ENCODE results near the gene EPB42.
"Not testable (repeated sequence)": the region's sequence is repeated elsewhere in the genome, so short reads cannot be mapped to it uniquely, and the experiment has no call there.

Gene EPB42

DNA sequence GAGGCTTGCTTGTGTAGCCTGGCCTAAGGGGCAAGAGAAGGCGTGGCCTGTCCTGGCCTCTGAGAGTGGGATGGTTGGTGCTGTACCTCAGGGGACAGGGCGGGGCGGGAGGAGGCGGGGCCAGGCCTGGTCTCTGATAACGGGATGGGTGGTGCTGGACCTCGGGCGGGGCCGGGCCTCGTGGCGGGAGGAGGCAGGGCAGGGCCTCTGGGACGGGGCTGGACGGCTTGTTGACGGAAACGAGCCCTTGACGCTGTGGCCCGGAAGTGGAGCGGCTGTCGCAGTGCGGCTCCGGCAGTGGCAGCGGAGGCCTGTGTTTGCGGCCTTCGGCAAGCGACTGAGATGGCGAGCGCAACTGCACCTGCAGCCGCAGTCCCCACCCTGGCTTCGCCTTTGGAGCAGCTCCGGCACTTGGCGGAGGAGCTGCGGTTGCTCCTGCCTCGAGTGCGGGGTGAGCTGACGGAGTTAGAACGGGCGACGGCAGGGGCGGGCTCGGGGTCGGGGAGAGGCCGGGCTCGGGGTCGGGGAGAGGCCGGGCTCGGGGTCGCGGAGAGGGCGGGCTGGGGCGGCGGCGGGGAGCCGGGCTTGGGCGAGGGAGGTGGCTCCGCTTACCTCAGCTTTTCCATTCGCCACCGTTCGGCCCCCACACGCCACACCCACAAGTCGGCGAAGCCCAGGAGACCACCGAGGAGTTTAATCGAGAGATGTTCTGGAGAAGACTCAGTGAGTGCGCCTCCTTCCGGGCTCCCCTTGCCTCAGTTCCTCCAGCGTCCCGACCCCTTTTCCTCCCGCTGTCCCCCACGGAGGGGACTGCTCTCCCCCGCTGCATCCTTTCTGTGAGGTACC, 35.4 kb downstream of the EPB42 start, which contains the start of gene CCNDBP1:
TSS of gene CCNDBP1 (plus strand) at position 247 of the 846 bp plus-strand sequence. CDS start at position 343, 96 bp downstream.
- DNase-seq (ENCODE audit: low read depth in 2 of 2) = peak; percentile 69 to 70

DNA sequence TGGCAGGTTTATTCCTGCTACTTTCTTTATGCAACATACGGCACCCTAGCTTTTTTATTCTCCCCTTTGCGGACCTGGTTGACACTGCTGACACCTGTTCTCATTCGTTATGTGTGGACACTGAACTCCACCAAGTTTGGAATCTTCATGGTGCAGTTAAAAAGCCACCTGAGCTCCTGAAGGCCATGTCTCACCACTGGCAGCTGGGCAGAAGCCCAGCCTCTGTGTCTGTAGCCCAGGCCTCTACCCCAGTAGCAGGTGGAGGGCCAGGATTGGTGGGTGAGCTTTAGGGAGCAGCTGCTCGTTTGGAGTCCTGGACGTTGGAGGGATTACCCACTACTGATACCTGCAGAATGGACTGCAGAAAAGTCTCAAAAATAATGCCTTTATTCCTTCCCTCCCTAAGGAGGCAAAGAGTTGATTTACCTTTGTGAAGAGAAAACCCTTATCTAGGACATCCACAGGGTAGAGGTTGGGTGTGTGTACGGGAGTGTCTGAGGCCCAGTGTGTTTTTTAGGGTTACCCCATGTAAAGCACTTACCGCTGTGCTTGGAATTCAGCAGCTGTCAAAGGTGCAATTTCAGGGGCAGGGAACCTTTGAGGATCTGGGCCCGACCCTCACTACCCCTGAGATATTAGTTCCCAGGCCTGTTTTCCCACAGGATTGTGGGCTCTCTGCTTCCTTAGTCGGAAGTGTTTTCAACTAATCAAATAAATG, 36.3 kb downstream of the EPB42 start:
- DNase-seq (ENCODE audit: low read depth in 2 of 2) = no peak

DNA sequence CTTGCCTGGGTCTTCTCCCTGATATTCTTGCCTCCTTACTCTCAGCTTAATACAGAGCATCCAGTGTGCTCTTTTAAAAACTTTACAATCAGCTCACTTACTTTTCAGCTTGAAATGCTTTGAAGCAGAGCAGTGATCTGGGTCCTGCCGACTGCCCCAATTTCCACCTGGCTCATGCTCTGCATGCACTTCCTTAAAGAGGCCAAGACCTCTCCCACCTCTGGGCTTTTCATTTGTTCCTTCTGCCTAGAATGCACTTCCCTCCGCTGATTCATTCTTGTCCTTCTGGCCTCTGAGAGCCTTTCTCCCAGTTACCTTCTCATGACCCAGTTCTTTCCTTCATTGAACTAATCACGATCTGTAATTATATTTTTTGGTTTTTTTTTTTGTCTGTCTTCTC, 37.5 kb downstream of the EPB42 start:
- DNase-seq (ENCODE audit: low read depth in 2 of 2) = no peak

DNA sequence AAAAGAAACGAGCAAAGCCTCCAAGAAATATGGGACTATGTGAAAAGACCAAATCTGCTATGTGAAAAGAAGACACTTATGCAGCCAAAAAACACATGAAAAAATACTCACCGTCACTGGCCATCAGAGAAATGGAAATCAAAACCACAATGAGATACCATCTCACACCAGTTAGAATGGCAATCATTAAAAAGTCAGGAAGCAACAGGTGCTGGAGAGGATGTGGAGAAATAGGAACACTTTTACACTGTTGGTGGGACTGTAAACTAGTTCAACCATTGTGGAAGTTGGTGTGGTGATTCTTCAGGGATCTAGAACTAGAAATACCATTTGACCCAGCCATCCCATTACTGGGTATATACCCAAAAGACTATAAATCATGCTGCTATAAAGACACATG, 43.7 kb downstream of the EPB42 start:
- DNase-seq (ENCODE audit: low read depth in 2 of 2) = not testable (repeated sequence)

DNA sequence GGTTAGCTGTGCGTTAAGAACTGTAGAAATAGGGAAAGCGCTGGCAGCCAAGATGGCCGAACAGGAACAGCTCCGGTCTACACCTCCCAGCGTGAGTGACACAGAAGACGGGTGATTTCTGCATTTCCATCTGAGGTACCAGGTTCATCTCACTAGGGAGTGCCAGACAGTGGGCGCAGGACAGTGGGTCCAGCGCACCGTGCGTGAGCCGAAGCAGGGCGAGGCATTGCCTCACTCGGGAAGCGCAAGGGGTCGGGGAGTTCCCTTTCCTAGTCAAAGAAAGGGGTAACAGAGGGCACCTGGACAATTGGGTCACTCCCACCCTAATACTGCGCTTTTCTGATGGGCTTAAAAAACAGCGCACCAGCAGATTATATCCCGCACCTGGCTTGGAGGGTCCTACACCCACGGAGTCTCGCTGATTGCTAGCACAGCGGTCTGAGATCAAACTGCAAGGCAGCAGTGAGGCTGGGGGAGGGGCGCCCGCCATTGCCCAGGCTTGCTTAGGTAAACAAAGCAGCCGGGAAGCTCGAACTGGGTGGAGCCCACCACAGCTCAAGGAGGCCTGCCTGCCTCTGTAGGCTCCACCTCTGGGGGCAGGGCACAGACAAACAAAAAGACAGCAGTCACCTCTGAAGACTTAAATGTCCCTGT, 45.0 kb downstream of the EPB42 start:
- not testable (repeated sequence) for DNase-seq (ENCODE audit: low read depth in 2 of 2)

DNA sequence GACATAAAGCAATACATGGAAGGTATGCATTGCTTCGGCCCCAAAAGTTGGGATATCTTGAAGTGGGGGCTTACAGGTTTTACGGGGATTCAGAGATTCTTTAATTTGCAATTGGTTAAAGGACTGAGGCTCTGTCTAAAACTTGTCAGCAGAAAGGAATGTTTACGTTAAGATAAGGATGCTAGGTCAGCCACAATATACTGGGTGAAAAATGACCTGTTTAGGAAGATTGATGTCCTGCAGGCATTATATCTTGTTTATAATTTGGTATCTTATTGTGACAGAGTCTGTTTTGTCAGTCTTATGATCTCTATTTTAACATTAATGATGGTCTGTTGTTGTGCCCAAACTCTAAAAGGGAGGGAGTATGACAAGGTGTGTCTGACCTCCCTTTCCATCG, 50.9 kb downstream of the EPB42 start:
- DNase-seq (ENCODE audit: low read depth in 2 of 2) = no peak

DNA sequence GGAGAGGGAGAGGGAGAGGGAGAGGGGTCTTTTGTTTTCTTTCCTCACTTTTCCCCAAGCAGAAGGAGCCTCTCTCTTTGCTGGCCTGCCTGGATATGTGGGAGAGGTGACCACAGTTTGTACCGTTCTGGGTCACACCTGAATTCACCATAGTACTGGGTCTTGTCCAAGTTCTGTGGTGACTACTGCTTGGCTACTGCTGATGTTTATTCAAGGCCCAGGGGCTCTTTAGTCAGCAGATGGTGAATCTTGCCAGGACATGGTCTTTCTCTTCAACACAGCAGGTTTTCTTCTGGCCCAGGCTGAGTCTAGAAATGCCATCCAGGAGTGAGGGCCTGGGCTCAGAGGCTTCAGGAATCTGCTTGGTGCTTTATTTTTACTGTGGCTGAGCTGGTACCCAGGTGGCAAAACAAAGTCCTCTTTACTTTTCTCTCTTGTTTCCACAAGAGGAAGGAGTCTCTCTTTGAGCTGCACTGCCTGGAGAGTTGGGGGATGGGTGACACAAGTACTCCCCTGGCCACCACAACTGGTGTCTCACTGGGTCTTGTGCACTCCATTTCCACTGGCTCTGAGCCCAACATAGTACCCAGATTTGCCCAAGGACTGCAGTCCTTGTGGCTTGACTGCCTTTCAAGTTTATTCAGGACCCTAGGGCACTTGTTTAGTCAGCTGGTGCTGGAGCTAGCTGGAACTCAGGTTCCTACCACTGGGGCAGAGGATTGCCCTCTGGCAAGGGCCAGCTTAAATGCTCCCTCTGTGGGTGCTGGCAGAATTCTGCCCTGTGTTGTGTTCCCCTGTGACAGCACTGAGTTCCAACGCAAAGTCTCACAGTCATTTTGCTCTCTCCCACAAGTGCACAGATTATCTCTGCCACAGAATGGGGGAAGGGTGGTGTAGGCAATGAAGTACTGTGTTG, 52.4 kb downstream of the EPB42 start:
- DNase-seq (ENCODE audit: low read depth in 2 of 2) = no peak

DNA sequence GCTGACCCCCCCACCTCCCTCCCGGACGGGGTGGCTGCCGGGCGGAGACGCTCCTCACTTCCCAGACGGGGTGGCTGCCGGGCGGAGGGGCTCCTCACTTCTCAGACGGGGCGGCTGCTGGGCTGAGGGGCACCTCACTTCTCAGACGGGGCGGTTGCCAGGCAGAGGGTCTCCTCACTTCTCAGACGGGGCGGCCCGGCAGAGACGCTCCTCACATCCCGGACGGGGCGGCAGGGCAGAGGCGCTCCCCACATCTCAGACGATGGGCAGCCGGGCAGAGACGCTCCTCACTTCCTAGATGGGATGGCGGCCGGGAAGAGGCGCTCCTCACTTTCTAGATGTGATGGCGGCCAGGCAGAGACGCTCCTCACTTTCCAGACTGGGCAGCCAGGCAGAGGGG, 53.6 kb downstream of the EPB42 start:
- not testable (repeated sequence) for DNase-seq (ENCODE audit: low read depth in 2 of 2)

DNA sequence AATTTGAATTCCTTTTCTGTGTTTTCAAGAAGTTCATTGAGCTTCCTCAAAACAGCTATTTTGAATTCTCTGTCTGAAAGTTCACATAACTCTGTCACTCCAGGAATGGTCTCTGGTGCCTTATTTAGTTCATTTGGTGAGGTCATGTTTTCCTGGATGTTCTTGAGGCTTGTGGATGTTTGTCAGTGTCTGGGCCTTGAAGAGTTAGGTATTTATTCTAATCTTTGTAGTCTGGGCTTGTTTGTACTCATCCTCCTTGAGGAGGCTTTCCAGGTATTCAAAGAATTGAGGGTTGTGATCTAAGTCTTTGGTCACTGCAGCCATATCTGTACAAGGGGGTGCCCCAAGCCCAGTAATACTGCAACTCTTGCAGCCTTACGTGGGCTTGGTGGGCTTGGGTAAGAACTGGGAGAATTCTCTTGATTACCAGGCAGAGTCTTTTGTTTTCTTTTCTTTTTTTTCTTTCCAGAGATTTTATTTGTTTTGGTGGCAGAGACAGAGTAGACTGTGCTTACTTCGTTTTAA, 55.0 kb downstream of the EPB42 start:
- DNase-seq (ENCODE audit: low read depth in 2 of 2) = no peak

DNA sequence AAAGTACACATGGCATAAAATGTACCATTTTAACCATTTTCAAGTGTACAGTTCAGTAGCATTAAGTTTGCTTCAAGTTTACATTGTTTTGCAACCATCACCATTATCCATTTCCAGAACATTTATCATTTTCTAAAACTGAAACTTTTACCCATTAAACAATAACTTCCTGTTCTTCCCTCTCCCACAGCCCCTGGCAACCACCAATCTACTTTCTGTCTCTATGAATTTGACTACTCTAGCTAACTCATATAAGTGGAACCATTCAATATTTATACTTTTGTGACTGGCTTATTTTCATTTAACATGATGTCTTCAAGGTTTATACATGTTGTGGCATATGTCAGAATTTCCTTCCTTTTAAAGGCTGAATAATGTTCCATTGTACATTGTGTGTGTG, 67.5 kb downstream of the EPB42 start:
- DNase-seq (ENCODE audit: low read depth in 2 of 2) = no peak

DNA sequence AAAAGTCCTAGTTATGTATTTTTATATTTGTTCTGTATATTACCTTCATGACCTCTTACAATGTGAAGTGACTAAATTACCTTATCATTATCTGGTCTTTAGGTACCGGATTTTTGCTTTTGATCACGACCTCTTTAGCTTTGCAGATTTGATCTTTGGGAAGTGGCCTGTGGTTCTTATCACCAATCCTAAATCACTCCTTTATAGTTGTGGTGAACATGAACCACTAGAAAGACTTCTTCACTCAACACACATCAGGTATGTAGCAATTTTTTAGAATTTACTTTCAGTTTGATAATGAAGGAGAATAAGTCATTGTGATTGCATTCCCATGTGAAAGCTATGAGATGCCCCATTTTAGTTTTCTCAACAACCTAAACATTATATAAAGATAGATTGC, 69.1 kb downstream of the EPB42 start:
- no peak for DNase-seq (ENCODE audit: low read depth in 2 of 2)

DNA sequence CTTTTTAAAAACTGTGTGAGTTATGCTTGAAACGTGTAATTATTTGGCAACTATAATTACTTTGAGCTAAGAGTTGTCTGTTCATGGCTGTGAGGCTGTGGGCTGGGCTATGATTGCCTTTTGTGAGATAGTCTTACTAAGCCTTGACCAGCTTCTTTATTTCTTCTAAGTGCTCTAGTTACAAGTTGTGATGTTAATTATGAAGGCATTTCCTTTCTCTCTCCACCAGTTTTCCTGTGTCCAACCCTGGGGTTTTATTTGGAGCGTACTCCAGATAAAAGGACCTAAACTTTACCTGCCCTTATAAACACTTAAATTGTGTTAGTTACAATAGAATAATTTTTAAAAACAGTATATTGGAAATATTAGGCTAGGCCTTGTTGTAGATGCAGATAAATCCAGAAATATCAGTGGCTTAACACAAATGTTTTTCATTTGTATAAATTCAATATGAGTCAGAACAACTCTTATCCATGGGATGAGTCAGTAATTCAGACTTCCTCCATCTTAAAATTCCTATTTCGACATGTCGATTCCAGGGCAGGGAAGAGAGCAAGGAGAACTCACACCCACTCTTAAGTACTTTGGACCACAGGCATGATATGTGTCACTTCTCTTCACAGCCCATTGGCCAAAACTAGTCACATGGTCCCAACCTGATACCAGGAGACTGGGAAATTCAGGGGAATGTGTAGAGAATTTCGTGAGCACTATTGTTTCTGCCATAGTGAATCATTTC, 70.5 kb downstream of the EPB42 start:
- DNase-seq (ENCODE audit: low read depth in 2 of 2) = no peak

All from stimulated activated CD4-positive, alpha-beta T cell treated with anti-CD3 and anti-CD28 coated beads, Interleukin-1b, Interleukin-23, amount 100 ng/mL, for 1 hour (primary cell).